GM18519 (cell line): Measurements from ENCODE around the gene THAP8.
"Not testable (repeated sequence)": the region's sequence is repeated elsewhere in the genome, so short reads cannot be mapped to it uniquely, and the experiment has no call there.

ENCODE experiments used
- ATAC-seq: cut with Tn5 transposase; IDR thresholded peaks from one replicate; pipeline ENCODE4 v1.9.1; 2021; ENCODE audit warnings: mild to moderate bottlenecking, moderate library complexity; ENCODE audit not compliant: unreplicated experiment, low FRiP score

Gene THAP8

GRCh38 chr19:36072081-36072480 is 18.0 kb upstream of the THAP8 start:
- no peak for ATAC-seq

GRCh38 chr19:36068810-36069499 is 14.9 kb upstream of the THAP8 start:
- ATAC-seq = not testable (repeated sequence)

- no peak for ATAC-seq
These were observed 13.6 kb upstream of the THAP8 start for GRCh38 chr19:36067681-36068080.

- ATAC-seq = no peak
These were observed 10.7 kb upstream of the THAP8 start for GRCh38 chr19:36064826-36065225.

GRCh38 chr19:36061367-36061766 is 7.3 kb upstream of the THAP8 start:
- ATAC-seq = no peak

GRCh38 chr19:36060430-36060829 is 6.3 kb upstream of the THAP8 start:
- ATAC-seq = no peak

- no peak for ATAC-seq
These were observed 5.3 kb upstream of the THAP8 start for GRCh38 chr19:36059180-36059910.

GRCh38 chr19:36058481-36059179 is 4.5 kb upstream of the THAP8 start:
- ATAC-seq = no peak

GRCh38 chr19:36054733-36055686 is 925 bp upstream of the THAP8 start, which contains the start of gene WDR62:
Gene WDR62 (plus strand): TSS chr19:36054897. CDS start chr19:36054972, 75 bp downstream.
- ATAC-seq = peak; percentile 57

- no peak for ATAC-seq
These were observed 2.4 kb downstream of the THAP8 start for GRCh38 chr19:36051637-36052036.

- no peak for ATAC-seq
These were observed 2.8 kb downstream of the THAP8 start for GRCh38 chr19:36051236-36051635.

GRCh38 chr19:36049080-36049698 is 4.9 kb downstream of the THAP8 start:
- ATAC-seq = no peak

GRCh38 chr19:36047835-36048234 is 6.2 kb downstream of the THAP8 start:
- ATAC-seq = no peak

GRCh38 chr19:36046443-36047050 is 7.5 kb downstream of the THAP8 start:
- ATAC-seq = no peak

GRCh38 chr19:36043952-36044351 is 10.1 kb downstream of the THAP8 start:
- no peak for ATAC-seq

GRCh38 chr19:36041831-36042230 is 12.3 kb downstream of the THAP8 start:
- ATAC-seq = no peak

GRCh38 chr19:36041092-36041491 is 13.0 kb downstream of the THAP8 start:
- ATAC-seq = not testable (repeated sequence)

GRCh38 chr19:36040495-36040894 is 13.6 kb downstream of the THAP8 start:
- ATAC-seq = no peak
